ENCODE data around the gene CRADD. TPM values are rescaled to one million over a fixed set of nuclear protein-coding genes. Genes with fewer than 3 reads are reported as not detected.

Gene CRADD
- total and polyA plus RNA-seq, 2 of the 4 experiments (the other 2 are of a cell fraction) = 11.1 to 14.0 TPM

DNA sequence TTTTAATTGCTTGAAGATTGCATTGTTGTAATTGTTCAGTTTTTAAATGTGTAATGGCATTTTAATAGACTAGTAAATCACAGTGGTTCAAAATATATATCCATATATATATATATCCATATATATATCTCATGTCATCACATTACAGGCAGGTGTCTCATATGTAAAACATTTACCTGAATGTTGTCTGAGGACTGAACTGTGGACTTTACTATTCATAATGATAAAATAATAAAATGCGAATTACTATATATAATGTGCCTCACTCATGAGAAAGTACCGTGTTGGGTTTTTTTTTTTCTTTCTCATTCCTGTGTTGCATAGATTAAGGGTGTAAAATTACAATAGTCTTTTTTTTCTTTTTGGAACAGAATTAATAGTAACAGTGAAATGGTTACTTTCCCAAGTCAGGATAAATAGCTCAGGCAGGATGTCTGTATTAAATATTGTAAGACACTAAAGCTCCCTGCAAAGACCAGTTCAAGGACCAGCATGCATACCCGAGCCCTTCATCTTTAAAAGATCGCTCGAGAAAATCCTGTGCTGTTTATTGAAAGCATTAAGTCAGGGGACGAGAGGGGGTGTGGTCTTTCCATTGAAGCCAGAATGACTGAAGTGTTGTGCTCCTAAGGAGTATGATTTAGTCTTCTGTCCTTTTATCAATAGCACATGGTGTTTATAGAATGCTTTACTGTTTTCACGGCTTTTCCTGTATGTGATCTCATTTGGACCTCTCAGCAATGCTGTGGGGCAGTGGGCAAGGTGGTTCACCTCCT, 173.5 kb downstream of the CRADD start:
- H2BK20ac ChIP-seq (ENCODE audit: low read depth, low read length) = no peak overlapping the region
- H3K9me3 ChIP-seq (ENCODE audit: control insufficient read depth, insufficient read depth, low read length) = no peaks in the 10 kb centered on the region
- no peak overlapping the region for H3K9ac ChIP-seq (ENCODE audit: low read depth, low read length)
- BruUV-seq (replicated peaks) = no TSS peak
- H3K18ac ChIP-seq (ENCODE audit: low read depth, low read length) = no peak overlapping the region
- no peak overlapping the region for H4K8ac ChIP-seq (ENCODE audit: low read depth in 2 of 2, low read length in 2 of 2)
- no peak overlapping the region for H2BK120ac ChIP-seq (ENCODE audit: low read depth, low read length)
- H4K5ac ChIP-seq (ENCODE audit: low read depth, low read length) = no peak overlapping the region
- no peak overlapping the region for H2BK15ac ChIP-seq (ENCODE audit: low read depth, low read length)
- H3K27me3 ChIP-seq (ENCODE audit: control insufficient read depth, insufficient read depth, low read length) = no peaks in the 10 kb centered on the region
- no peak overlapping the region for H3K4me3 ChIP-seq (ENCODE audit: insufficient read depth, low read depth, low read length)
- H3K23ac ChIP-seq (ENCODE audit: low read depth, low read length) = no peak overlapping the region
- H3K9me1 ChIP-seq (ENCODE audit: insufficient read depth, low read length) = no peaks in the 10 kb centered on the region
- H3K79me1 ChIP-seq (ENCODE audit: low read depth in 1 of 2, low read length in 2 of 2) = no peaks in the 10 kb centered on the region
- no peak overlapping the region for H3K4ac ChIP-seq (ENCODE audit: low read depth, low read length)
- no peak overlapping the region for H2AK5ac ChIP-seq (ENCODE audit: low read depth, low read length)
- no peak overlapping the region for H2AFZ ChIP-seq (replicated peaks; ENCODE audit: low read length, poor library complexity)
- no peaks in the 10 kb centered on the region for H3K4me1 ChIP-seq (ENCODE audit: control insufficient read depth, insufficient read depth, low read length)
- H3K14ac ChIP-seq (replicated peaks; ENCODE audit: low read depth, low read length) = no peak overlapping the region
- ATAC-seq (ENCODE audit: low read depth) (no peak), DNase-seq (no peak)
- no peak overlapping the region for H4K91ac ChIP-seq (ENCODE audit: insufficient read depth, low read depth, low read length)
- dilution Hi-C loops (cut with HindIII; ENCODE audit: low sequenced_read_pairs, unreplicated experiment) (no loop called here), in situ Hi-C loops (cut with MboI; ENCODE audit: low sequenced_read_pairs) (no loop called here), intact Hi-C loops (cut with micrococcal nuclease) (no loop called here)
- no CpG with 5 or more reads among the region's 7 CpGs for WGBS, 2 experiments (ENCODE audit: extremely low coverage in 2 of 2, insufficient read length in 1 of 2)
- H3K27ac ChIP-seq (ENCODE audit: insufficient read depth, low read length) = no peak overlapping the region
- no peak overlapping the region for H3K4me2 ChIP-seq (ENCODE audit: low read depth, low read length)
- TF ChIP-seq MXI1 (IDR thresholded peaks at IDR 0.05; ENCODE audit: borderline replicate concordance, low read depth, low read length) = no peak
- TF ChIP-seq RCOR1 (IDR thresholded peaks at IDR 0.05; ENCODE audit: insufficient replicate concordance, low read length) = no peak
- no peak overlapping the region for H2AK9ac ChIP-seq (replicated peaks; ENCODE audit: low read depth, low read length, poor library complexity)
- H3K36me3 ChIP-seq (ENCODE audit: control insufficient read depth, insufficient read depth, low read length) = no peaks in the 10 kb centered on the region
- ChIA-PET CTCF (no interaction called here), POLR2A (ENCODE audit: unreplicated experiment) (interaction anchor here (0.5 kb wide), 1 partner anchor 128 kb away, joined by 5 read pairs; no protein-coding TSS in a partner anchor)
- H3K56ac ChIP-seq (ENCODE audit: extremely low read depth, insufficient read depth, low read length) = no peak overlapping the region
- H4K20me1 ChIP-seq (ENCODE audit: insufficient read depth, low read length) = no peaks in the 10 kb centered on the region
- no peak overlapping the region for H2BK5ac ChIP-seq (ENCODE audit: low read depth, low read length, poor library complexity, severe bottlenecking)

Data from IMR-90 (cell line).